ENCODE results near the gene MYO1D. TPM values are rescaled to one million over a fixed set of nuclear protein-coding genes. Genes with fewer than 3 reads are reported as not detected.
"Not testable (repeated sequence)": the region's sequence is repeated elsewhere in the genome, so short reads cannot be mapped to it uniquely, and the experiment has no call there.

Gene MYO1D
- 49.0 and 76.4 TPM in 2 replicates for total RNA-seq

DNA sequence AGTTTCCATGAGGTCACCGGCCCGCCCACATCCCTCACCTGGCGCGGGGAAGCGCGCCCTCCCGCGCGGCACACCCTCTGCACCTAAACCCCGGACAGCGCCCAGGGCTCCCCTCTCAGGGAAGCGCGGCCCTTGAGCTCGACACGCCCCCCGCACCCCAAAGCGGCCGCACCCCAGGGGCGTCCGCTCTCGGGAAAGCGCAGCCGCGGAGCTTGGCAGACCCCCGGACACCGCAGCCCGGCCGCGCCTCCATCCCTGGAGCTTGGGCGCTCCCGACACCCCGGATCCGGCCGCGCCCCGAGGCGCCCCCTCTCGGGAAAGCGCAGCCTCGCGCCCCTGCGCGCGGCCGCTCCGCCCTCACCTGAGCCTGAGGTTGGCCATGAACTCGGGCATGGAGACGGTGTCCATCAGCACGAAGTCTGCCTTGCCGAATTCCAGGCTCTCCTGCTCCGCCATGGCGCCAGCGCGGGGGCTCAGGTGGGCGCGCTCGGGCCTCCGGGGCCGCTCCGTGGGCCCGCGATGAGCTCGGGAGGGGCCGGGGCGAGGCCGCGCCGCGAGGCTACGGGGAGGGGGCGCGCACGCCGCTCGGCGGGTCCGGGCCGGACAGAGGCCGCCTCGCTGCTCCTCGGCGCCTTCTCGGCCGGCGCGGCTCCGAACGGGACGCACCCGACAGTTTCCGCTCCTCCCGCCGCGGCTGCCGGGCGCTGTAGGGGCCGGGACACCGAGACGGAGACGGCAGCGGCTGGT is at the start of gene MYO1D:
TSS of gene MYO1D (minus strand) at position 708 of the 747 bp plus-strand sequence. CDS start at position 456, 252 bp downstream.
- DNase-seq (ENCODE audit: low read depth, low spot score) = no peak

- DNase-seq (ENCODE audit: low read depth, low spot score) = no peak
These were observed 49.3 kb upstream of the MYO1D start for GRCh38 chr17:32926183-32926582.

DNA sequence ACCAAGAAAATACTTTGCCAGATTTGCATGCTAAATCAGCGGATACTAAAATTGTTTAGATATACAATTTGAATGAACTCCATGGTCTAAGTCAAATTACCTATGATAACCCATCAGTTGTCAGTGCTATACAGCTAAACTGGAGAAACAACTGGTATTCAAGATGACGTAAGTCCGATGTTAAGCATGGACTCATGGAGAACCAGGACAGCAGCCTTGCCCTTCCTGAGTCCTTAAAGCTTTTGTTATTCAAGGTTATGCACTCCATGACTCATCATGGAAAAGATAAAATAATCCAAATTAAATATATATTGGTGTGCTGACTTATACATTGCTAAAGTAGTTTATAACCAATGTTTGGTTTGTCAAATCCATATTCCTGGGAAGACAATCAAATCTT is 47.0 kb upstream of the MYO1D start:
- not testable (repeated sequence) for DNase-seq (ENCODE audit: low read depth, low spot score)

DNA sequence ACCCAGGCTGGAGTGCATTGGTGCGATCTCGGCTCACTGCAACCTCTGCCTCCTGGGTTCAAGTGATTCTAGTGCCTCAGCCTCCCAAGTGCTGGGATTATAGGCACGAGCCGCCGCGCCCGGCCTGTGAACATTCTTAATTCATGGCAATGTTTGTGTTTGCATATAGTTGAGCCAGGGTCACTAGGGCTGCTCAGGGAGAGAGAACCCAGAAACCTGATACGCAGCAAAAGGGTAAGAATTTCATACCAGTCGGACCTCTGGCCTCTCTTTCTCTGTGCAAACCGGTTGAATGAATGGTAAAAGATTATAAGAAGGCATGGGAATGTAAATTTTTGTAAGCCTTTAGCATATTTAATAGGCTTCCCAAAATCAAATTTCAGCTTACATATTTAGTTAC is 44.1 kb upstream of the MYO1D start:
- DNase-seq (ENCODE audit: low read depth, low spot score) = no peak

DNA sequence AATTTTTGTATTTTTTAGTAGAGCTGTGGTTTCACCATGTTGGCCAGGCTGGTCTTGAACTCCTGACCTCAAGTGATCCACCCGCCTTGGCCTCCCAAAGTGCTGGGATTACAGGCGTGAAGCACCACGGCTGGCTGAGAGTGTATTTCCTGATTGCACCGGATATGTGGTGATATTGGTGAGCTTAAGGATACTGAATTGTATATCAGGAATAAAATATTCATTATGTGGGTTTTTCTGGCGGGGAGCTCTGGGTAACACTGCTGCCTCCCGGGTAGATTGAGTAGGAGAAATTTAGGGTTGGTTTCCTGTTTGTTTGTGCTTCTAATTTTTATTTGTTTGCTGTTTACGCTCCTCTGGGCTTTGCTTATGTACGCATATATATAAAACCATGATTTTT is 43.4 kb upstream of the MYO1D start:
- no peak for DNase-seq (ENCODE audit: low read depth, low spot score)

- DNase-seq (ENCODE audit: low read depth, low spot score) = not testable (repeated sequence)
These were observed 43.0 kb upstream of the MYO1D start for GRCh38 chr17:32919876-32920275.

- no peak for DNase-seq (ENCODE audit: low read depth, low spot score)
These were observed 40.9 kb upstream of the MYO1D start for GRCh38 chr17:32917842-32918241.

DNA sequence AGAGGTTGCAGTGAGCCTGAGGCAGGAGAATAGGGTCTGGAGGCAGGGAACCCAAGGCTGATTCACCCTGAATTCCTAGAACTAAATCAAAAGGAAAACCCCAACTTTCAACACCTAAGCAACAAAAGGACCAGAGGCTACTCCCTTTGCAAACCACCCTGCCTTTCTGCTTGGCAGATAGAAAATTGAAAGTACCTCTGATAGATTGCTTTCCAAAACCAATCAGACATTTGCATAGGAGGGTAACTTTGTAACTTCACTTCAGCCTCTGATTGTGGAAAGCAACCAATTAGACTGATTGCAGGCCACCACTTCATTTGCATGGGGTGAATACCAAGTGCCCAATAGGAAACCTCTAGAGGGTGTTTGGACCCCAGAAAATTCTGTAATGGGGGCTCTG is 40.2 kb upstream of the MYO1D start:
- DNase-seq (ENCODE audit: low read depth, low spot score) = no peak

DNA sequence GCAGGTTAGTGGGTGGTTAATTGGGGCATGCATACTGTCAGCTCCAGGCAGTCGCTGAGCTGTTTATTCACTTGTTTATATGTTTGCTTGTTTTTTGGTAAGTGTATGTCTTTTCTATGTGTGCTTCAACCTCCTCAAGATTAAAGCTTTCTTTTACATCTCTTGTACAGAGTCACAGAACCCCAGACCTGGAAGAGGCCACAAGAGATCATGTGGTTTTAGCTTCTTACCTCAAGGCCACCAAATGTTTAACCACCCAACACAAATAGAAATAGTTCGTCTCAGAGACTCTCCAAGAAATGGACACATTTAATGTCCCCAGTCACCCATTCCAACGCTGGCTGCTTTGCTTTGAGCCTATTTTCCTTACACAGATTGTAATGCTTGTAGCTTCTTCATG is 39.2 kb upstream of the MYO1D start:
- DNase-seq (ENCODE audit: low read depth, low spot score) = no peak

GRCh38 chr17:32915245-32915644 is 38.3 kb upstream of the MYO1D start:
- no peak for DNase-seq (ENCODE audit: low read depth, low spot score)

- no peak for DNase-seq (ENCODE audit: low read depth, low spot score)
These were observed 37.3 kb upstream of the MYO1D start for GRCh38 chr17:32914181-32914580.

DNA sequence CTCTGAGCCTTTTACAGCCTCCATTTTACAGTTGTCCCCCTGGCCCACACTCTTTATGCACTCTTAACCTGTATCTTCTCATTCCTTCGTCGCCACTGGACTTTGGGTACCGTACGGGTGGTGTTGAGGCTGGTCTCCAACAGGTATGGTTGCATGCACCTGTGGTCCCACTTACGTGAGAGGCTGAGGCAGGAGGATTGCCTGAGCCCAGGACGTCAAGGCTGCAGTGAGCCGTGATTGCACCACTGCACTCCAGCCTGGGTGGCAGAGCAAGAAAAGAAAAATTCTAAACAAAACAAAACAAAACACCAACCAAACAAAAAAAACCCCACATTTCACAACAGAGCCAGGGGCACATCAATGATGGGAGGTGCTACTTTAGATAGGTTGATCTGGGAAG is 36.7 kb upstream of the MYO1D start:
- no peak for DNase-seq (ENCODE audit: low read depth, low spot score)

DNA sequence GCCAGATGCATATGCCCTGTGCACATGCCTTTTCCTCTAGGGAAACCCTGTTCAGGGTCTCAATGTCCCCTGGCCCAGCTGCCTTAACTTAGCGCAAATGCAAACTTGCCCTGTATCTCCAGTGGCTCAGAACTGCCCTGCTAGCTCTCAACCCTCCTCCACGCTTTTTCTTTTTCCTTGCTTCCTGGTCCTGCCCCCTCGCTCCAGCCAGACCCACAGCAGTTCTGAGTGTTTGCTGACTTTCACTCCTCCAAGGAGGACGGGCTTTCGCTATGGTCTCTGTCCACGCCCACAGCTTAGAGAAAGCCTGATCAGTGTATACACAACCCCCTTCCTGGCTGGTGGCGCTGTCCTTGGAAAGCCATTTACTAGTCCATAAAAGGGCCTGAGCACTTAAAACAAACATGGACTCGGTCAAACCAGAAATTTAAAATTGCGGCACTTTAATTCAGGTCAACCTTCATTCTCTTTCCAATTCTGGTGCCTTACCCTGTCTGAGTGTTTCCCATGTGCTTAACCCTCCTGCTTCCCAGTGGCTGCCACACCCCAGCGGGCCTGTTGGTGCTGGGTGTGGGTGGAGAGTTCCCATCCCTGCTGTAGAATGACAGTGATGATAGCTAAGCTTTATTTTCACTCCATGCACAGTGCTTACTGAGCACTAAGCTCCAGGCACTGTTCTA is 35.4 kb upstream of the MYO1D start:
- DNase-seq (ENCODE audit: low read depth, low spot score) = peak; percentile 22

- no peak for DNase-seq (ENCODE audit: low read depth, low spot score)
These were observed 33.8 kb upstream of the MYO1D start for GRCh38 chr17:32910769-32911168.

DNA sequence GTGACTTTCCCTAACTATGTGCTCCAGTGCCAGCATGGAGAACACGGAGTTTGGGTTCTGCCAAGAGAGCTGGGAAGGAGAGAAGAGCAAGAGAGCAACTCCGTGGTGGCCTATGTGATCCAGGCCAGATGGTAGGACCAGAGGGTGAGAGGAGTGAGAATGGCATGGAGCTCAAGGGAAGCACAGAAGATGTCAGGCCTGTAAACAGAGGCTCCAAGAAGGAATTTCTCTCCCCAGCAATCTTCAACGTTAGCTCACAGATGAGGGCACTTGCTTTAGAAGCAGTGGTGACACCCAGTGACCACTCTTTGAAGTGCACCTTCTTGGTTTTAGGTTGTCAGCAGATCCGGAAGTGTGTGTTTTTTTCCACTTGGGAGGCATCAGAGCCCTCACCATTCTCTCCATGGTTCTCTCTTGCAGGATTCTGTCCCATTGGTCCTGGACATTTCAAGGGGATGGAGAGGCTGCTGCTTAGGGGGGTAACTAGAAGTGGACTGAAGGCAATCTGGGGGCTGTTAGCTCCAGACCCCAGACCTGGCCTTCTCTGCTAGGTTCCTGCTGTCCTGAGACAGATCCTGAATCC is 33.0 kb upstream of the MYO1D start:
- DNase-seq (ENCODE audit: low read depth, low spot score) = peak; percentile 72

GRCh38 chr17:32907583-32907982 is 30.7 kb upstream of the MYO1D start:
- DNase-seq (ENCODE audit: low read depth, low spot score) = no peak

DNA sequence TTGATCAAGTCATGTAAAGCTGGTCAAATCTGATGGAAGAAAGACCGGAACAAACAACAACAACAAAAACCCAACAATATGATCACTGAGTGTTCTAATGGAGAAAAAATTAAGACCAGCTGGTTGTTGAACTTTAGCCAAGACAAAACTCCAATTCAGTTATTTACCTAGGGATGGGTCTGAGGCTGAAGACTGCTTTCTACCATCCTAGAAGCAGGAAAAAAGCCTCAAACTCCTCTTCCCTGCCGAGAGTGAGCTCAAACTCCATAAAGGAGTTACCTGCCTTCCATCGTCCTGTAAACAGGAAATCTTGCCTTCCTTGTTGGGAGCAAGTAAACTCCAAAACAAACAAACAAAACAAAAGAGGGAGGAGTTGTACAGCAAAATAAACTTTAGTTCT is 28.0 kb upstream of the MYO1D start:
- no peak for DNase-seq (ENCODE audit: low read depth, low spot score)

GRCh38 chr17:32903774-32904673 is 27.1 kb upstream of the MYO1D start:
- DNase-seq (ENCODE audit: low read depth, low spot score) = no peak

- no peak for DNase-seq (ENCODE audit: low read depth, low spot score)
These were observed 24.8 kb upstream of the MYO1D start for GRCh38 chr17:32901743-32902142.

DNA sequence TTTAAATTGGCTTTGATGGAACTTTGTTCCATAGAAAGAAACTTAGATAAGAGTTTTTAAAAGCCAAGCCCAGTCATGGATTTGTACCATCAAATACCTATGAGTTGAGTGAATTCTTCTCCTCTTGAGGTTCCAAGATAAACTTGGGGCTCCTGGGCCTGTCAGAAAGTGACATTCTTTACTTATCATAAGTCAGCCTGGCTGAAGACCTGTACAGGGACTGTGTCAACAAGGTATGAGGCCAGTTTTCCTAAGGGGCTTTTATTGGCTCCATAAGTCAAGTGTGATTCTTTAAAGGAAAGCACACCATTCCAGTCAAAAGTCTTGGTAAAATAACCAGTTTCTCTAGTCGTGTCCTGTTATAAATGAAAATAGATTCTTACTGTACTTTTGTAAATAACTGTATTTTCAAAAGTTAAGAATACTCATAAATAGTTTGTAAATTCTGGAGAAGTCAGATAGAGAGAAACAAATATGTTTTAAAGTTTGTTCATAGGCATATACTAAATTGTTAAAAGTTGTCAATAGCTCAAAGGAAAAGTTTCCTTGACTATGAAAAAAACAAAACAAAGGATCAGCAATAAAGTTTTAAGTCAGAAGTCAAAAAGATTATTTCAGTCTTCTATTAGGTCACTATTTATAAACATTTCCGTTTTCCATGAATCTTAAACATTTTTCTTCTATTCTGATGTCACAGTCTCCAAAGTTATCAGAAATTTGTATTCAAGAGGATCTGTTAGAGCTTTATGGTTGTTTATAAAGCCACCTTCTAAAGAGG is 22.5 kb upstream of the MYO1D start:
- DNase-seq (ENCODE audit: low read depth, low spot score) = no peak
